CD14-positive monocyte (primary cell): ENCODE measurements around the gene PRKX. TPM values are rescaled to one million over a fixed set of nuclear protein-coding genes. Genes with fewer than 3 reads are reported as not detected.

Source experiments
- DNase-seq, 3 donors: peaks; one replicate each; pipeline ENCODE4 v3.0.0-alpha.2; 2011 to 2022
- H2AFZ ChIP-seq: 2 replicates; pipeline ENCODE4 v1.6.0; 2012; ENCODE audit warnings: mild to moderate bottlenecking, low read depth, low read length, inconsistent platforms; ENCODE audit not compliant: insufficient read depth, poor library complexity, severe bottlenecking
- H3K27ac ChIP-seq, 2 donors: 1 replicate in 1 of 2; 2 replicates in 1 of 2; pipeline ENCODE4 v1.5.1; 2012 to 2013; ENCODE audit warnings: low read length in 2 of 2, control low read depth in 1 of 2, inconsistent platforms in 1 of 2, low read depth in 1 of 2, mild to moderate bottlenecking in 1 of 2
- H3K27me3 ChIP-seq, 2 donors: one replicate each; pipeline versions ENCODE4 v1.6.0 to v1.6.1; 2011 to 2013; ENCODE audit warnings: low read length in 2 of 2; ENCODE audit not compliant: control insufficient read depth in 2 of 2, insufficient read depth in 2 of 2
- H3K36me3 ChIP-seq, 2 donors: replicated peaks in 1 of 2; 1 replicate in 1 of 2; 2 replicates in 1 of 2; pipeline versions ENCODE4 v1.5.1 to v1.6.1; 2012 to 2013; ENCODE audit warnings: low read length in 2 of 2, control low read depth in 1 of 2, inconsistent platforms in 1 of 2, mild to moderate bottlenecking in 1 of 2; ENCODE audit not compliant: insufficient read depth in 2 of 2, control insufficient read depth in 1 of 2
- H3K4me1 ChIP-seq, 2 donors: 1 replicate in 1 of 2; 2 replicates in 1 of 2; pipeline versions ENCODE4 v1.5.1 to v1.6.1; 2012 to 2013; ENCODE audit warnings: low read length in 2 of 2, control low read depth in 1 of 2, inconsistent platforms in 1 of 2, mild to moderate bottlenecking in 1 of 2, moderate library complexity in 1 of 2; ENCODE audit not compliant: insufficient read depth in 2 of 2, control insufficient read depth in 1 of 2
- H3K4me2 ChIP-seq: replicated peaks from 2 replicates; pipeline ENCODE3; 2012; ENCODE audit warnings: low read length, moderate library complexity, mild to moderate bottlenecking; ENCODE audit not compliant: poor library complexity, severe bottlenecking; ENCODE audit errors: extremely low read depth
- H3K4me3 ChIP-seq, 3 experiments: fragments of 200-600 bp in 1 of 3; sonication (generic) in 1 of 3; replicated peaks in 1 of 3; 1 replicate in 2 of 3; 2 replicates in 1 of 3; pipeline ENCODE4 v1.5.1; 2011 to 2013; ENCODE audit warnings: low read length in 3 of 3, mild to moderate bottlenecking in 3 of 3, control low read depth in 2 of 3, low read depth in 2 of 3, inconsistent platforms in 1 of 3, moderate library complexity in 1 of 3
- H3K79me2 ChIP-seq: 2 replicates; pipeline ENCODE4 v1.6.0; 2012; ENCODE audit warnings: mild to moderate bottlenecking, control low read depth, inconsistent platforms, low read length, moderate library complexity; ENCODE audit not compliant: insufficient read depth
- H3K9ac ChIP-seq: 2 replicates; pipeline ENCODE4 v1.6.0; 2017; ENCODE audit warnings: low read length, mild to moderate bottlenecking; ENCODE audit not compliant: insufficient read depth, poor library complexity, severe bottlenecking
- H3K9me3 ChIP-seq, 2 donors: replicated peaks in 1 of 2; 1 replicate in 1 of 2; 2 replicates in 1 of 2; pipeline versions ENCODE4 v1.5.1 to v1.6.1; 2012 to 2013; ENCODE audit warnings: low read length in 2 of 2, control low read depth in 1 of 2; ENCODE audit not compliant: control insufficient read depth in 1 of 2, insufficient read depth in 1 of 2
- H4K20me1 ChIP-seq: 2 replicates; pipeline ENCODE4 v1.6.0; 2012; ENCODE audit warnings: mild to moderate bottlenecking, low read length, control low read depth, moderate library complexity; ENCODE audit not compliant: insufficient read depth
- H3K27ac Mint-ChIP-seq, 7 donors: one replicate each; pipeline ENCODE4 v1.8.0; 2020; ENCODE audit warnings: mild to moderate bottlenecking in 7 of 7, mixed read lengths in 7 of 7, moderate library complexity in 6 of 7, inconsistent platforms in 2 of 7
- H3K27me3 Mint-ChIP-seq, 3 donors: one replicate each; pipeline ENCODE4 v1.8.0; 2021 to 2022; ENCODE audit warnings: low read depth in 3 of 3, mild to moderate bottlenecking in 3 of 3, mixed read lengths in 3 of 3, moderate library complexity in 3 of 3, inconsistent platforms in 1 of 3
- H3K36me3 Mint-ChIP-seq, 2 donors: one replicate each; pipeline ENCODE4 v1.8.0; 2020; ENCODE audit warnings: mixed read lengths in 2 of 2, inconsistent platforms in 1 of 2, mild to moderate bottlenecking in 1 of 2
- H3K4me1 Mint-ChIP-seq: one replicate; pipeline ENCODE4 v1.8.0; 2020; ENCODE audit warnings: mild to moderate bottlenecking, mixed read lengths
- H3K4me3 Mint-ChIP-seq, 2 donors: one replicate each; pipeline ENCODE4 v1.8.0; 2020; ENCODE audit warnings: mild to moderate bottlenecking in 2 of 2, mixed read lengths in 2 of 2, moderate library complexity in 1 of 2
- H3K9me3 Mint-ChIP-seq, 7 donors: one replicate each; pipeline ENCODE4 v1.8.0; 2020 to 2022; ENCODE audit warnings: mixed read lengths in 7 of 7, mild to moderate bottlenecking in 6 of 7, moderate library complexity in 6 of 7, inconsistent platforms in 2 of 7
- CTCF ChIP-seq: fragments of 200-600 bp; IDR thresholded peaks from one replicate; pipeline ENCODE4 v1.8.0; 2022; ENCODE audit warnings: antibody characterized with exemption, mild to moderate bottlenecking
- WGBS: methylation state at CpG from one replicate; pipeline ENCODE4 v1.1.5; 2013; ENCODE audit warnings: missing lambda C conversion rate; ENCODE audit not compliant: insufficient coverage; 5-methylcytosine and 5-hydroxymethylcytosine counted together
- intact Hi-C, 2 donors: fragments of 100-400 bp; cut with micrococcal nuclease; formaldehyde crosslinking; loops; one replicate each; pipeline versions ENCODE4 v1.15.0 to v1.15.1; 2023
- polyA plus RNA-seq, 3 donors: library from polyadenylated mRNA; depleted of rRNA in 1 of 3; unstranded in 2 of 3; stranded (reverse) in 1 of 3; fragments of 300-500 nt in 2 of 3; fragments of >200 nt in 1 of 3; fragmentation: Illumina TruSeq in 2 of 3; gene quantifications; 1 replicate in 2 of 3; 2 replicates in 1 of 3; pipeline ENCODE4 v1.2.3, GENCODE V29; 2012 to 2021

The PRKX gene
- polyA plus RNA-seq, 3 donors = 41.6 to 47.0 (median 46.2) TPM

DNA sequence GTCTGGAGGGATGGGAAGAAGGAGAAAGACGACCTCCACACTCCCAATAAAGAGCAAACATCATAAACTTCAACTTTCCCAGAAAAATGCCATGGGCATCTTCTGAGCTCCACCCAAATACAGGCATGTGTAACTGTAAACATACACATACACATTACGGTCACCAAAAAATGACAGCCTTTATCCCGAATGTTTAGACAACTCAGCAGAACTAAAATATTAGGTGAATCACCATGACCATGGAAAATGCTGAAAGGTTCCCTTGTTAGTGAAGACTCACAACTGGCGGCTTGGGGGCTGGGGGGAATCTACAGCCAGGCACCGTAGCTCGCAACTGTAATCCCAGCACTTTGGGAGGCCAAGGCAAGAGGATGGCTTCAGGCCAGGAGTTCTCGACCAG lies 33.0 kb downstream of the PRKX start:
- Histone ChIP-seq H3K4me3 (no peak overlapping the region), H2AFZ (no peak overlapping the region), H3K4me2 (no peak overlapping the region), H3K36me3 (no peaks in the 10 kb centered on the region), H3K9ac (no peak overlapping the region), H3K27ac (no peak overlapping the region), H3K9me3 (no peaks in the 10 kb centered on the region), H3K79me2 (peaks cover 44% of the 10 kb centered on the region), H3K4me1 (peaks cover 18 to 21% of the 10 kb centered on the region in 2 donors), H3K27me3 (no peaks in the 10 kb centered on the region), H4K20me1 (peaks cover 60% of the 10 kb centered on the region)
- intact Hi-C loops = no loop called here
- Mint-ChIP-seq H3K4me1 (peaks cover 28% of the 10 kb centered on the region), H3K27ac (peak overlapping the region in 1 of 7 donors; percentile 55), H3K36me3 (peaks cover 0 to 3% of the 10 kb centered on the region in 2 donors), H3K9me3 (peaks cover 0 to 1% (median 0%) of the 10 kb centered on the region in 7 donors), H3K27me3 (peaks cover 0 to 3% (median 0%) of the 10 kb centered on the region in 3 donors), H3K4me3 (no peak overlapping the region)
- no CpG with 5 or more reads among the region's 7 CpGs for WGBS
- no peak for TF ChIP-seq CTCF
- DNase-seq = no peak

- no peak overlapping the region for H3K4me3 Mint-ChIP-seq
Observed at GRCh38 chrX:3679669-3680068, 33.8 kb downstream of the PRKX start.

More at GRCh38 chrX:3679669-3680068, 33.8 kb downstream of the PRKX start:
- no peak overlapping the region for H3K9ac ChIP-seq
- peaks cover 21 to 24% of the 10 kb centered on the region in 2 donors for H3K4me1 ChIP-seq
- H3K4me2 ChIP-seq = no peak overlapping the region
- H3K27me3 ChIP-seq = no peaks in the 10 kb centered on the region
- peaks cover 0 to 2% of the 10 kb centered on the region in 2 donors for H3K36me3 ChIP-seq
- H3K27me3 Mint-ChIP-seq = peaks cover 0 to 3% (median 0%) of the 10 kb centered on the region in 3 donors
- H3K79me2 ChIP-seq = peaks cover 45% of the 10 kb centered on the region
- peaks cover 32% of the 10 kb centered on the region for H3K4me1 Mint-ChIP-seq
- no peak overlapping the region for H3K4me3 ChIP-seq
- intact Hi-C loops = no loop called here
- H2AFZ ChIP-seq = no peak overlapping the region
- peaks cover 0 to 3% (median 0%) of the 10 kb centered on the region in 7 donors for H3K9me3 Mint-ChIP-seq
- H3K36me3 Mint-ChIP-seq = peaks cover 2 to 5% of the 10 kb centered on the region in 2 donors
- DNase-seq = no peak
- no peak overlapping the region for H3K27ac ChIP-seq
- no peaks in the 10 kb centered on the region for H3K9me3 ChIP-seq
- TF ChIP-seq CTCF = no peak
- no CpG with 5 or more reads among the region's 4 CpGs for WGBS
- H3K27ac Mint-ChIP-seq = no peak overlapping the region
- H4K20me1 ChIP-seq = peaks cover 62% of the 10 kb centered on the region
